ENCODE results near the gene RAB12.

DNA sequence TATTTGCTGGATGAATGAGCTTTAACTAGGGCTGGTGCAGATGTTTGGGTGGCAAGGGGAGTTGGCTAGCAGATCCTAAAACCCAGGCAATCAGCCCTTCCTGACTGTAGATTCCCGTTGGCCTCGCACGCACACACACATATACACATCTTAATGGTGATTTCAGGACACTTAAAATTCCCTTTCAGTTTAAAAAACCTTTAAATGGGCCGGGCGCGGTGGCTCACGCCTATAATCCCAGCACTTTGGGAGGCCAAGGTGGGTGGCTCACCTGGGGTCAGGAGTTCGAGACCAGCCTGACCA lies 76.6 kb downstream of the RAB12 start:
- no peak for TF ChIP-seq POLR2A (IDR thresholded peaks at IDR 0.05; ENCODE audit: control extremely low read depth in 1 of 2, low read depth in 2 of 2, low read length in 2 of 2)
- no peak for TF ChIP-seq SIN3A (conservative IDR thresholded peaks at IDR 0.05 in 1 of 2, IDR thresholded peaks at IDR 0.05 in 1 of 2; ENCODE audit: low read depth in 1 of 2, low read length in 2 of 2)
- TF ChIP-seq CEBPB (IDR thresholded peaks at IDR 0.05; ENCODE audit: low read depth, low read length) = no peak
- no peak for TF ChIP-seq NRF1 (IDR thresholded peaks at IDR 0.05; ENCODE audit: low read depth, low read length)
- TF ChIP-seq, protein P1, sequence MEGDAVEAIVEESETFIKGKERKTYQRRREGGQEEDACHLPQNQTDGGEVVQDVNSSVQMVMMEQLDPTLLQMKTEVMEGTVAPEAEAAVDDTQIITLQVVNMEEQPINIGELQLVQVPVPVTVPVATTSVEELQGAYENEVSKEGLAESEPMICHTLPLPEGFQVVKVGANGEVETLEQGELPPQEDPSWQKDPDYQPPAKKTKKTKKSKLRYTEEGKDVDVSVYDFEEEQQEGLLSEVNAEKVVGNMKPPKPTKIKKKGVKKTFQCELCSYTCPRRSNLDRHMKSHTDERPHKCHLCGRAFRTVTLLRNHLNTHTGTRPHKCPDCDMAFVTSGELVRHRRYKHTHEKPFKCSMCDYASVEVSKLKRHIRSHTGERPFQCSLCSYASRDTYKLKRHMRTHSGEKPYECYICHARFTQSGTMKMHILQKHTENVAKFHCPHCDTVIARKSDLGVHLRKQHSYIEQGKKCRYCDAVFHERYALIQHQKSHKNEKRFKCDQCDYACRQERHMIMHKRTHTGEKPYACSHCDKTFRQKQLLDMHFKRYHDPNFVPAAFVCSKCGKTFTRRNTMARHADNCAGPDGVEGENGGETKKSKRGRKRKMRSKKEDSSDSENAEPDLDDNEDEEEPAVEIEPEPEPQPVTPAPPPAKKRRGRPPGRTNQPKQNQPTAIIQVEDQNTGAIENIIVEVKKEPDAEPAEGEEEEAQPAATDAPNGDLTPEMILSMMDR (IDR thresholded peaks at IDR 0.05; ENCODE audit: control extremely low read depth in 1 of 3, insufficient read depth in 1 of 3, low read depth in 1 of 3, low read length in 3 of 3) = no peak
- no peak for TF ChIP-seq EZH2 (IDR thresholded peaks at IDR 0.05; ENCODE audit: low read depth, low read length, severe bottlenecking)
- TF ChIP-seq SP2 (IDR thresholded peaks at IDR 0.05; ENCODE audit: low read length) = no peak
- no peak for TF ChIP-seq JUN (IDR thresholded peaks at IDR 0.05; ENCODE audit: low read depth, low read length)
